ENCODE results near the gene TACR3. TPM values are rescaled to one million over a fixed set of nuclear protein-coding genes. Genes with fewer than 3 reads are reported as not detected.
"Not testable (repeated sequence)": the region's sequence is repeated elsewhere in the genome, so short reads cannot be mapped to it uniquely, and the experiment has no call there.

TACR3 gene
- total and polyA plus RNA-seq, 12 donors = not detected

GRCh38 chr4:103753868-103754653 is 34.3 kb upstream of the TACR3 start:
- Histone ChIP-seq H3K4me3 (no peak overlapping the region), H3K27me3 (no peaks in the 10 kb centered on the region), H3K27ac (no peak overlapping the region), H3K4me1 (no peaks in the 10 kb centered on the region), H3K36me3 (no peaks in the 10 kb centered on the region), H3K9me3 (no peaks in the 10 kb centered on the region)
- ATAC-seq (peak in 2 of 8 donors; percentile 17 to 33), DNase-seq (no peak)
- TF ChIP-seq CTCF (IDR thresholded peaks at IDR 0.05) = peak in 1 of 9 donors; percentile 4
- WGBS, 2 donors = 84 to 88% methylated on average over 7 of the region's 7 CpGs
- intact Hi-C loops (cut with DNase I) = no loop called here

GRCh38 chr4:103723150-103723549 is 3.4 kb upstream of the TACR3 start:
- H3K4me3 ChIP-seq; H3K27ac ChIP-seq; DNase-seq; H3K9me3 ChIP-seq; ATAC-seq; H3K36me3 ChIP-seq; intact Hi-C loops (cut with DNase I); H3K4me1 ChIP-seq: not testable (repeated sequence)
- WGBS, 2 donors = 95 to 97% methylated on average over 27 of the region's 27 CpGs
- H3K27me3 ChIP-seq = peaks cover 0 to 19% (median 13%) of the 10 kb centered on the region in 7 donors

- 90 to 91% methylated on average over 3 of the region's 3 CpGs for WGBS, 2 donors
- no peaks in the 10 kb centered on the region for H3K36me3 ChIP-seq
- intact Hi-C loops (cut with DNase I) = no loop called here
- no peaks in the 10 kb centered on the region for H3K9me3 ChIP-seq
- H3K4me1 ChIP-seq = peaks cover 0 to 7% (median 0%) of the 10 kb centered on the region in 9 donors
- TF ChIP-seq CTCF (IDR thresholded peaks at IDR 0.05) = no peak
- DNase-seq = no peak
- peaks cover 0 to 19% (median 13%) of the 10 kb centered on the region in 7 donors for H3K27me3 ChIP-seq
- no peak overlapping the region for H3K27ac ChIP-seq
- no peak overlapping the region for H3K4me3 ChIP-seq
- ATAC-seq = no peak
Measured at GRCh38 chr4:103721251-103721650, 1.5 kb upstream of the TACR3 start.

- peaks cover 0 to 19% (median 13%) of the 10 kb centered on the region in 7 donors for H3K27me3 ChIP-seq
- ATAC-seq (no peak), DNase-seq (no peak)
- intact Hi-C loops (cut with DNase I) = no loop called here
- no peak overlapping the region for H3K4me3 ChIP-seq
- H3K27ac ChIP-seq = no peak overlapping the region
- H3K4me1 ChIP-seq = peaks cover 0 to 7% (median 0%) of the 10 kb centered on the region in 9 donors
- WGBS, 2 donors = 58 to 59% methylated on average over 8 of the region's 8 CpGs
- TF ChIP-seq CTCF (IDR thresholded peaks at IDR 0.05) = no peak
- H3K9me3 ChIP-seq = no peaks in the 10 kb centered on the region
- H3K36me3 ChIP-seq = no peaks in the 10 kb centered on the region
Measured at GRCh38 chr4:103720661-103721060, 876 bp upstream of the TACR3 start.

Measured in heart right ventricle (tissue), 16 donors.